Measurements from ENCODE around the gene BABAM2. TPM values are rescaled to one million over a fixed set of nuclear protein-coding genes. Genes with fewer than 3 reads are reported as not detected.

The BABAM2 gene
- total and polyA plus RNA-seq, 7 donors = 34.2 to 74.5 (median 52.3) TPM

GRCh38 chr2:28363686-28364280, 473.3 kb downstream of the BABAM2 start:
- no peaks in the 10 kb centered on the region for H3K36me3 ChIP-seq (ENCODE audit: insufficient read depth in 1 of 2, low read depth in 1 of 2)
- 88 to 94% (median 91%) methylated on average over 11 of the region's 11 CpGs for whole genome bisulfite sequencing, 3 donors
- H3K4me1 ChIP-seq = peaks cover 18% of the 10 kb centered on the region
- ATAC-seq (no peak), DNase-seq (peak in 1 of 2 donors; percentile 35)
- no peaks in the 10 kb centered on the region for H3K27me3 ChIP-seq (ENCODE audit: insufficient read depth in 3 of 3, low read length in 2 of 3)
- no peak overlapping the region for H3K27ac ChIP-seq
- H3K9me3 ChIP-seq = no peaks in the 10 kb centered on the region
- intact Hi-C loops (cut with DNase I) = no loop called here
- no peak for TF ChIP-seq CTCF (IDR thresholded peaks at IDR 0.05)
- H3K4me3 ChIP-seq = no peak overlapping the region

GRCh38 chr2:28364610-28365009, 474.1 kb downstream of the BABAM2 start:
- DNase-seq (peak in 1 of 2 donors; percentile 7), ATAC-seq (no peak)
- Histone ChIP-seq H3K36me3 (ENCODE audit: insufficient read depth in 1 of 2, low read depth in 1 of 2) (no peaks in the 10 kb centered on the region), H3K27me3 (ENCODE audit: insufficient read depth in 3 of 3, low read length in 2 of 3) (no peaks in the 10 kb centered on the region), H3K4me3 (no peak overlapping the region), H3K9me3 (no peaks in the 10 kb centered on the region), H3K4me1 (peaks cover 18% of the 10 kb centered on the region), H3K27ac (peak overlapping the region; percentile 82)
- intact Hi-C loops (cut with DNase I) = no loop called here
- TF ChIP-seq CTCF (IDR thresholded peaks at IDR 0.05) = no peak
- 82 to 90% (median 89%) methylated on average over 3 of the region's 3 CpGs for WGBS, 3 donors

GRCh38 chr2:28365158-28365557, 474.6 kb downstream of the BABAM2 start:
- 21 to 35% (median 27%) methylated on average over 8 of the region's 8 CpGs for WGBS, 3 donors
- no peak overlapping the region for H3K4me3 ChIP-seq
- DNase-seq = peak in 1 of 2 donors; percentile 59
- H3K36me3 ChIP-seq (ENCODE audit: insufficient read depth in 1 of 2, low read depth in 1 of 2) = no peaks in the 10 kb centered on the region
- peak; percentile 73 to 92 (median 76) for ATAC-seq
- peak overlapping the region; percentile 82 for H3K27ac ChIP-seq
- no peak for TF ChIP-seq CTCF (IDR thresholded peaks at IDR 0.05)
- intact Hi-C loops (cut with DNase I) = no loop called here
- no peaks in the 10 kb centered on the region for H3K27me3 ChIP-seq (ENCODE audit: insufficient read depth in 3 of 3, low read length in 2 of 3)
- no peaks in the 10 kb centered on the region for H3K9me3 ChIP-seq
- H3K4me1 ChIP-seq = peaks cover 24% of the 10 kb centered on the region

- no peaks in the 10 kb centered on the region for H3K27me3 ChIP-seq (ENCODE audit: insufficient read depth in 3 of 3, low read length in 2 of 3)
- 84 to 91% (median 90%) methylated on average over 10 of the region's 10 CpGs for WGBS, 3 donors
- TF ChIP-seq CTCF (IDR thresholded peaks at IDR 0.05) = no peak
- intact Hi-C loops (cut with DNase I) = no loop called here
- H3K9me3 ChIP-seq = no peaks in the 10 kb centered on the region
- H3K4me3 ChIP-seq = no peak overlapping the region
- no peaks in the 10 kb centered on the region for H3K36me3 ChIP-seq (ENCODE audit: insufficient read depth in 1 of 2, low read depth in 1 of 2)
- H3K27ac ChIP-seq = peak overlapping the region; percentile 82
- no peak for ATAC-seq
- peaks cover 31% of the 10 kb centered on the region for H3K4me1 ChIP-seq
- peak in 1 of 2 donors; percentile 52 for DNase-seq
These were observed 475.6 kb downstream of the BABAM2 start for GRCh38 chr2:28366149-28366495.
